Heart right ventricle (tissue), 16 donors: ENCODE measurements around the gene SSMEM1. TPM values are rescaled to one million over a fixed set of nuclear protein-coding genes. Genes with fewer than 3 reads are reported as not detected.

Experiments used
- ATAC-seq, 8 donors: fragments of 200-7000 bp; cut with Tn5 transposase; one replicate each; pipeline ENCODE4 v1.9.1; 2020; ENCODE audit warnings: mild to moderate bottlenecking in 8 of 8, moderate library complexity in 8 of 8, moderate number of reproducible peaks in 1 of 8
- DNase-seq, 2 donors: peaks; one replicate each; pipeline ENCODE4 v3.0.0-alpha.2; 2020
- H3K27ac ChIP-seq, 10 donors: fragments of 200-600 bp; sonication (generic) in 2 of 10; one replicate each; pipeline versions ENCODE4 v1.5.0 to v1.8.0; 2020 to 2022; ENCODE audit warnings: mild to moderate bottlenecking in 3 of 10
- H3K27me3 ChIP-seq, 7 donors: fragments of 200-600 bp; one replicate each; pipeline ENCODE4 v1.8.0; 2021 to 2022; ENCODE audit warnings: mild to moderate bottlenecking in 2 of 7
- H3K36me3 ChIP-seq, 9 donors: fragments of 200-600 bp; sonication (generic) in 1 of 9; one replicate each; pipeline versions ENCODE4 v1.5.0 to v1.8.0; 2020 to 2022; ENCODE audit warnings: mild to moderate bottlenecking in 2 of 9
- H3K4me1 ChIP-seq, 9 donors: fragments of 200-600 bp; sonication (generic) in 1 of 9; one replicate each; pipeline versions ENCODE4 v1.5.0 to v1.8.0; 2020 to 2022; ENCODE audit warnings: mild to moderate bottlenecking in 4 of 9
- H3K4me3 ChIP-seq, 10 donors: fragments of 200-600 bp; sonication (generic) in 2 of 10; one replicate each; pipeline versions ENCODE4 v1.5.0 to v1.8.0; 2020 to 2022; ENCODE audit warnings: mild to moderate bottlenecking in 7 of 10, moderate library complexity in 2 of 10
- H3K9me3 ChIP-seq, 11 donors: fragments of 200-600 bp in 10 of 11; sonication (generic) in 2 of 11; one replicate each; pipeline versions ENCODE4 v1.5.0 to v1.8.0; 2013 to 2022; ENCODE audit warnings: mild to moderate bottlenecking in 2 of 11, control low read depth in 1 of 11, moderate library complexity in 1 of 11
- WGBS, 2 donors: extraction: QIAGEN DNeasy Blood & Tissue Kit; methylation state at CpG; one replicate each; pipeline ENCODE4 v1.1.7; 2013; ENCODE audit warnings: inconsistent platforms in 1 of 2; 5-methylcytosine and 5-hydroxymethylcytosine counted together
- intact Hi-C, 10 donors: fragments of 100-400 bp; cut with DNase I; formaldehyde crosslinking; loops; one replicate each; pipeline versions ENCODE4 v1.11.1 to v1.14.2; 2022
- polyA plus RNA-seq, 2 donors: library from polyadenylated mRNA; stranded (reverse); fragments of 200-250 nt; gene quantifications; one replicate each; pipeline ENCODE4 v1.2.3, GENCODE V29; 2013
- total RNA-seq, 10 donors: library from RNA; stranded (reverse); fragmentation: NEBNext Ultra II Directional in 3 of 10; extraction: Animal tissue kit (Norgen Biotek cat#: 25700) in 3 of 10; gene quantifications; one replicate each; pipeline versions ENCODE4 v1.2.1 to v1.2.4, GENCODE V29; 2021 to 2023
- TF ChIP-seq, protein P1 (sequence below), 9 donors: fragments of 200-600 bp; sonication (generic) in 2 of 9; IDR thresholded peaks; one replicate each; pipeline versions ENCODE4 v1.5.0 to v1.8.0; 2021 to 2022; ENCODE audit warnings: antibody characterized with exemption in 9 of 9, mild to moderate bottlenecking in 5 of 9, moderate library complexity in 1 of 9
- donor health status: Arrhythmogenic right ventricular cardiomyopathy.
- donor health status: ischemic (EF 13 %, LVEDD 7.1; RV severe dilation, severe dysfunction).
- donor health status: healthy with polysubstance abuse.
- donor health status: DM: no; HTN: yes; CAD: no.
- donor health status: DM: no; HTN: no; CAD: no.
- donor health status: ischemic (EF 25% LVEDD 6.9; RV normal size, moderate dysfunction).
- donor health status: ischemic (EF 25% LVEDD 5.7; RV mildly dilated, moderate dysfunction).
- donor health status: healthy.
- donor health status: DM: yes; HTN: yes; CAD: no.
- donor health status: Ischemic cardiomyopathy.
- donor health status: ischemic (EF 35%, LVEDD 5.7; RV mildly dilated, moderate dysfunction).
- donor health status: nonischemic (EF 11% LVEDD 7.7; RV severe dilation, severe dysfunction).
- donor health status: DM: yes; HTN: yes; CAD: no.
- donor health status: PGD.
- donor health status: ischemic (EF 29% LVEDD 5.4; RV normal size, mild dysfunction).
- donor health status: nonischemic (EF 23%, LVEDD 6.1; RV moderate dilation, normal function).

SSMEM1 gene
- total and polyA plus RNA-seq, 12 donors, result not detected

DNA sequence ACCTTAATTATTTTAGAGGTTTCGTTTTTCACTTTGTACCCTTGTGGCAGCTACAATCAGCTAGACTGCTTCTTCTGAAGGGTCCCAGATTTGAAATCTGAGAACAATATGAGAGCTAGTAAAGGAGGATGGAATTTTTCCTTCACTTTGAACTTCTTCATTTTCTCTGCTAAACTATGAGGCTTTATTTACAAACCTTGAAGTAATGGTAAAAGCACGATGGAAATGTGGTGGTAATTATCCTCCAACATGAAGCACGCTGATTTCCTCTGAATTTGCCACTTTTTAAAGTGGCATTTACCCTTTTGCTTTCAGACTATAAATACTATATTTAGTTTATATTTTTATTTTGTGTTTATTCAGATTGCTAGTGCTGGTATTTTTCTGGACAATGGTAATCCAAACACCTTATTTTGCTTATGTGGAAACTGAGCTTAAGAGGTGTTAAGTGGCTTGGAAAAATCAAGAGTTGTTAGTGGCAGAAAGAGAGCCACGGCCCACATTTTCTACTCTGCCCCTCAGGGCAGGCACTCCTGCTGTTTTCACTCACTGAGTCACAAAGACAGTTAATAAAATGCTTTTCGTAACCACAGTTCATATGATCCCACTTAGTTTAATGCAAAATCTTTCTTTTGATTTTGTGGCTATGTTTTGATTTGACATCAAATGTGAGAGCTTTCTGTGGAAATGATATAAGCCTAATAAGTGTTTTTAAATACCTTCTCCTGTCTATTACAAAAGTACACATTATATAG, 2.7 kb downstream of the SSMEM1 start:
- no peak for DNase-seq
- 73 to 75% methylated on average over 5 of the region's 5 CpGs for WGBS, 2 donors
- TF ChIP-seq, protein P1, sequence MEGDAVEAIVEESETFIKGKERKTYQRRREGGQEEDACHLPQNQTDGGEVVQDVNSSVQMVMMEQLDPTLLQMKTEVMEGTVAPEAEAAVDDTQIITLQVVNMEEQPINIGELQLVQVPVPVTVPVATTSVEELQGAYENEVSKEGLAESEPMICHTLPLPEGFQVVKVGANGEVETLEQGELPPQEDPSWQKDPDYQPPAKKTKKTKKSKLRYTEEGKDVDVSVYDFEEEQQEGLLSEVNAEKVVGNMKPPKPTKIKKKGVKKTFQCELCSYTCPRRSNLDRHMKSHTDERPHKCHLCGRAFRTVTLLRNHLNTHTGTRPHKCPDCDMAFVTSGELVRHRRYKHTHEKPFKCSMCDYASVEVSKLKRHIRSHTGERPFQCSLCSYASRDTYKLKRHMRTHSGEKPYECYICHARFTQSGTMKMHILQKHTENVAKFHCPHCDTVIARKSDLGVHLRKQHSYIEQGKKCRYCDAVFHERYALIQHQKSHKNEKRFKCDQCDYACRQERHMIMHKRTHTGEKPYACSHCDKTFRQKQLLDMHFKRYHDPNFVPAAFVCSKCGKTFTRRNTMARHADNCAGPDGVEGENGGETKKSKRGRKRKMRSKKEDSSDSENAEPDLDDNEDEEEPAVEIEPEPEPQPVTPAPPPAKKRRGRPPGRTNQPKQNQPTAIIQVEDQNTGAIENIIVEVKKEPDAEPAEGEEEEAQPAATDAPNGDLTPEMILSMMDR (IDR thresholded peaks at IDR 0.05), result no peak
- no peak for ATAC-seq
- H3K4me1 ChIP-seq, result peaks cover 0 to 5% (median 0%) of the 10 kb centered on the region in 9 donors
- no peak overlapping the region for H3K4me3 ChIP-seq
- H3K9me3 ChIP-seq, result no peaks in the 10 kb centered on the region
- no peaks in the 10 kb centered on the region for H3K36me3 ChIP-seq
- H3K27ac ChIP-seq, result no peak overlapping the region
- intact Hi-C loops, result no loop called here
- H3K27me3 ChIP-seq, result peaks cover 0 to 4% (median 0%) of the 10 kb centered on the region in 7 donors

DNA sequence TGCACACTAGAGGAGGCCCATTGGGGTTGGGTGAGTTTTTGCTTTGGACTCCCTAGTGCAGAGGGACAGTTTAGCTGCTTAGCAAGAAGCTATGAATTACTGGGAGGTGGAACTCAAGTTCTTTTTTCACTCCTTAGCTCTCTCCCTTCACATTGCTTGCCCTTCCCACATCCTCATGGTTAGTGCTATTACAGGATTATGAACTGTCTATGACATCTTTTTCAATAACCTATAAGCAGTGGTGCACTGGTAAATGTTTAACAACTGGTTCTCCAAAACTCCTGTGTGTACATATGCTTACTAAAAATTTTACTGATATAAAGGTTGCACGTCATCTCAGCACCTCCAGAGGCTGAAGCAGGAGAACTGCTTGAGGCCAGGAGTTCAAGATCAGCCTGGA, 6.2 kb downstream of the SSMEM1 start:
- Histone ChIP-seq H3K36me3 (no peaks in the 10 kb centered on the region), H3K4me3 (no peak overlapping the region), H3K4me1 (no peaks in the 10 kb centered on the region), H3K27me3 (peaks cover 0 to 4% (median 0%) of the 10 kb centered on the region in 7 donors), H3K9me3 (no peaks in the 10 kb centered on the region), H3K27ac (no peak overlapping the region)
- TF ChIP-seq, protein P1 (IDR thresholded peaks at IDR 0.05), result no peak
- 86 to 90% methylated on average over 1 of the region's 1 CpG for WGBS, 2 donors
- intact Hi-C loops, result no loop called here
- ATAC-seq (no peak), DNase-seq (no peak)

DNA sequence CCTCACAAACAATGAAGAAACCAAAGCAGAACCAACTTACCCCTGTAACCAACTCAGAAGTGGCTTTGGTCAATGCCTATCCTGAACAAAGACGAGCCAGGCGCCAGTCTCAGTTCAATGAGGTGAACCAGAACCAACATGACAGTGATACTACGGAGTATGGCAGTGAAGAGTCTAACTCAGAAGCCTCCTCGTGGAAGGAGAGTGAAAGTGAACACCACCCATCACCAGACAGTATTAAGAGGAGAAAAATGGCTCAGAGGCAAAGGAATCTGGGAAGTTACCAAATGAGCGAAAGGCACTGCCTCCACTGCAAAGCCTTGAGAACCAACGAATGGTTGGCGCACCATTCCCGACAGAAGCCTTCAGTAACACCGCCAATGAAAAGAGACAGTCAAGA, 8.4 kb downstream of the SSMEM1 start:
- H3K27me3 ChIP-seq, result peaks cover 0 to 4% (median 0%) of the 10 kb centered on the region in 7 donors
- DNase-seq (no peak), ATAC-seq (no peak)
- TF ChIP-seq, protein P1 (IDR thresholded peaks at IDR 0.05), result no peak
- 88 to 90% methylated on average over 9 of the region's 9 CpGs for WGBS, 2 donors
- no peak overlapping the region for H3K27ac ChIP-seq
- H3K4me1 ChIP-seq, result no peaks in the 10 kb centered on the region
- H3K4me3 ChIP-seq, result no peak overlapping the region
- no peaks in the 10 kb centered on the region for H3K36me3 ChIP-seq
- no peaks in the 10 kb centered on the region for H3K9me3 ChIP-seq
- intact Hi-C loops, result no loop called here

DNA sequence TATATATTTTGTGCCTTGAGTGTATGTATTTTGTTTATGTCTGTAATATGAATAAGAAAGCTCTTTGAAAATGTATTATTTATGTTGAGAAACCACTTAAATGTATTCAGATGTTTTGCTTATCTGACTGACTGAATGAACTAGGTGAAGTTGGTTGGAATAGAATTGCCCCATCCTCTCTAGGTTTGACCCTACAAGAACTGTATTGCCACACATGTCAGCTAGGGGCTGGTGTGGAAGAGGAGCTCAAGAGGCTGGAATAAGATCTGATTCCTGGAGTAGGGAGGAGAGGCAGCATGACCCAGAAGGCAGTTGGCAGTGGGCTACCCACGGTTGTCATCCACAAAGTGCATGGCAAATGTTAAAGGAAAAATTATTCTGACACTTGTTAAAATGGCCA, 9.1 kb downstream of the SSMEM1 start:
- H3K27ac ChIP-seq, result no peak overlapping the region
- H3K4me3 ChIP-seq, result no peak overlapping the region
- no peaks in the 10 kb centered on the region for H3K9me3 ChIP-seq
- no peaks in the 10 kb centered on the region for H3K36me3 ChIP-seq
- H3K27me3 ChIP-seq, result peaks cover 0 to 4% (median 0%) of the 10 kb centered on the region in 7 donors
- ATAC-seq (no peak), DNase-seq (no peak)
- intact Hi-C loops, result no loop called here
- no peaks in the 10 kb centered on the region for H3K4me1 ChIP-seq
- 73 to 86% methylated on average over 1 of the region's 1 CpG for WGBS, 2 donors
- TF ChIP-seq, protein P1 (IDR thresholded peaks at IDR 0.05), result no peak
